ENCODE measurements around the gene ESM1. TPM values are rescaled to one million over a fixed set of nuclear protein-coding genes. Genes with fewer than 3 reads are reported as not detected.

The ESM1 gene
- total and polyA plus RNA-seq, 9 of the 15 experiments (the other 6 are each of a cell fraction or from before 2014, with no cell fraction given) = not detected

- TF ChIP-seq MEF2A (IDR thresholded peaks at IDR 0.05; ENCODE audit: control insufficient read depth, low read depth, low read length) = no peak
Measured at GRCh38 chr5:54936201-54936600, 49.2 kb downstream of the ESM1 start (continued).

DNA sequence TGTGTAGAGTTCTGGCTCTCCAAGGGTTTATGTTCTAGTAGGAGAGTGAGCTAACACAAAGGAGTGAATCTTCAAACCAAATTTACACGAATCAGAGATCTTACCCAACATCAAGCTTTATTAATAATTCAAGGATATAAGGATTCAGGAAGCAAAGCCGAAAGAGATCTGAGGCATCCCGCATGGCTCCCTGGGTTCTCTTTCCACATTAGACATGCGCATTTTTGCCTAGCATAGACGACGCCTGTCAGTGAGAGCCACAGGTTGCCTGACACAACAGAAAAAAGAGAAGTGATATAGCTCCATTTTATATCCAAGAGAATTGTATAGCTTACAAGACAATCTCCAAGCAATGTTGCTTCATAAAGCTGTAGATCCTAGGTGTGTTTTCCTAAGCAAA lies 52.6 kb downstream of the ESM1 start:
- Histone ChIP-seq H4K20me1 (replicated peaks; ENCODE audit: control insufficient read depth, insufficient read depth, low read length) (no peaks in the 10 kb centered on the region), H3K79me2 (ENCODE audit: control insufficient read depth, insufficient read depth, low read length) (no peaks in the 10 kb centered on the region), H3K4me1 (replicated peaks in 1 of 2; ENCODE audit: control insufficient read depth in 2 of 2, insufficient read depth in 2 of 2, low read length in 2 of 2) (no peaks in the 10 kb centered on the region), H3K9me1 (ENCODE audit: control insufficient read depth, insufficient read depth, low read length) (no peaks in the 10 kb centered on the region), H3K4me2 (ENCODE audit: insufficient read depth, low read length) (no peak overlapping the region), H3K27me3 (ENCODE audit: control insufficient read depth in 2 of 2, insufficient read depth in 2 of 2, low read length in 2 of 2) (no peaks in the 10 kb centered on the region; a peak in 2 of 5 replicates), H2AFZ (ENCODE audit: low read depth, low read length) (no peak overlapping the region), H3K9me3 (replicated peaks; ENCODE audit: control insufficient read depth, insufficient read depth, low read depth, low read length) (no peaks in the 10 kb centered on the region), H3K36me3 (ENCODE audit: control insufficient read depth, insufficient read depth, low read length) (no peaks in the 10 kb centered on the region), H3K27ac (ENCODE audit: extremely low read depth, low read depth, low read length) (no peak overlapping the region), H3K4me3 (no peak overlapping the region), H3K9ac (ENCODE audit: insufficient read depth in 1 of 2, low read depth in 2 of 2, low read length in 2 of 2) (no peak overlapping the region)
- BruUV-seq (replicated peaks) = no TSS peak
- DNase-seq (ENCODE audit: extremely low read depth in 1 of 4, low spot score in 3 of 4) (no peak), FAIRE-seq (no peak), ATAC-seq (no peak)
- ChIA-PET CTCF (ENCODE audit: low intra/inter-chr PET ratio) (no interaction called here), POLR2A (no interaction called here)
- intact Hi-C loops (cut with micrococcal nuclease) = no loop called here
- 1% methylated on average over 5 of the region's 6 CpGs for WGBS (ENCODE audit: insufficient coverage, low coverage, missing lambda C conversion rate)
- TF ChIP-seq ZNF445 (CRISPR knock-in tag; IDR thresholded peaks at IDR 0.05; ENCODE audit: low read depth) (no peak), SNIP1 (IDR thresholded peaks at IDR 0.05; ENCODE audit: low read depth) (no peak), MYNN (IDR thresholded peaks at IDR 0.05) (no peak), MYNN (CRISPR knock-in tag; IDR thresholded peaks at IDR 0.05) (no peak), FOXO4 (CRISPR knock-in tag; IDR thresholded peaks at IDR 0.05) (no peak), ZNF785 (CRISPR knock-in tag; IDR thresholded peaks at IDR 0.05) (no peak), ZNF57 (CRISPR knock-in tag; IDR thresholded peaks at IDR 0.05) (no peak), MTA1 (IDR thresholded peaks at IDR 0.05; ENCODE audit: borderline replicate concordance) (no peak), EGR1 (conservative IDR thresholded peaks at IDR 0.05) (no peak), NFE2L1 (tag; IDR thresholded peaks at IDR 0.05; ENCODE audit: borderline replicate concordance, low read depth) (no peak), ZNF639 (CRISPR knock-in tag; conservative IDR thresholded peaks at IDR 0.05 in 1 of 2, IDR thresholded peaks at IDR 0.05 in 1 of 2) (no peak), TAF9B (IDR thresholded peaks at IDR 0.05; ENCODE audit: partially characterized antibody) (no peak), NR1H2 (CRISPR knock-in tag; IDR thresholded peaks at IDR 0.05) (no peak), SP2 (IDR thresholded peaks at IDR 0.05; ENCODE audit: extremely low read depth, low read depth, low read length, poor library complexity, severe bottlenecking) (no peak), CCAR2 (IDR thresholded peaks at IDR 0.05; ENCODE audit: low read depth, low read length) (no peak), BDP1 (IDR thresholded peaks at IDR 0.05; ENCODE audit: insufficient read depth, insufficient read length) (no peak), ZFPM2 (CRISPR knock-in tag; IDR thresholded peaks at IDR 0.05) (no peak)
- in situ Hi-C loops (cut with MboI) = no loop called here
